Ovary (tissue), 3 donors: ENCODE results near the gene RFFL.

ENCODE experiments used
- CTCF ChIP-seq, 3 donors: fragments of 450-650 bp in 2 of 3; fragments of 200-600 bp in 1 of 3; IDR thresholded peaks; one replicate each; pipeline versions ENCODE4 v1.5.1 to v1.8.0; 2016 to 2022; ENCODE audit warnings: antibody characterized with exemption in 3 of 3, mild to moderate bottlenecking in 1 of 3
- EP300 ChIP-seq: sonication (generic); formaldehyde crosslinking; IDR thresholded peaks from one replicate; pipeline ENCODE4 v1.6.1; 2017; ENCODE audit warnings: antibody characterized with exemption
- donor health status: DM: no; HTN: no; CAD: no.

DNA sequence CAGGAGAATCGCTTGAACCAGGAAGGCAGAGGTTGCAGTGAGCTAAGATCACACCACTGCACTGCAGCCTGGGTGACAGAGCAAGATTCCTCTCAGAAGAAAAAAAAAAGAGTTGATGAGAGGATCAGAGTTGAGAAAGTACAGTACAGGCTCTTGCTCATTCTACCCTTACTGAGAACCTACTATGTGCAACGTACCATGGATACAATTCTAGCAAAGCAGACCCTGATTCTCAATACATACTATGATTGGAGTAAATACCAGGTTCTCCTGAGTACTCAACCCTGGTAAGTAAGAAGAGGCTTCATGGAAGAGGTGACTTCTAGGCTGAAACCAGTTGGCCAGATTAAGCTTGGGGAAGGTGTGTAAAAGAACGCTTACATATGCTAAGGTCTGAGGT lies 1.2 kb downstream of the RFFL start:
- TF ChIP-seq CTCF (IDR thresholded peaks at IDR 0.05) (no peak), EP300 (no peak)
